Measurements from ENCODE around the gene CA12. TPM values are rescaled to one million over a fixed set of nuclear protein-coding genes. Genes with fewer than 3 reads are reported as not detected.
"Not testable (repeated sequence)": the region's sequence is repeated elsewhere in the genome, so short reads cannot be mapped to it uniquely, and the experiment has no call there.

CA12 gene
- total and polyA plus RNA-seq, 4 donors, result 2.7 to 29.7 (median 7.8) TPM

- ATAC-seq (ENCODE audit: low FRiP score) (no peak), DNase-seq (no peak)
- WGBS, 2 donors, result 63 to 67% methylated on average over 10 of the region's 10 CpGs
- no peaks in the 10 kb centered on the region for H3K36me3 ChIP-seq (ENCODE audit: control insufficient read depth in 1 of 2, insufficient read depth in 2 of 2, low read length in 1 of 2)
- H3K27me3 ChIP-seq (ENCODE audit: control insufficient read depth in 1 of 2, insufficient read depth in 2 of 2, low read length in 1 of 2), result no peaks in the 10 kb centered on the region
- no peak overlapping the region for H3K27ac ChIP-seq (ENCODE audit: low read depth in 1 of 2, low read length in 2 of 2)
- H3K9me3 ChIP-seq (ENCODE audit: control insufficient read depth, low read length), result no peaks in the 10 kb centered on the region
- H3K4me3 ChIP-seq (ENCODE audit: low read length in 2 of 2), result no peak overlapping the region
- intact Hi-C loops (cut with DNase I), result no loop called here
- no peaks in the 10 kb centered on the region for H3K4me1 ChIP-seq (ENCODE audit: control insufficient read depth in 1 of 2, insufficient read depth in 2 of 2, low read length in 2 of 2)
Measured at GRCh38 chr15:63330926-63331325, 50.7 kb downstream of the CA12 start.

- Histone ChIP-seq H3K27me3 (ENCODE audit: control insufficient read depth in 1 of 2, insufficient read depth in 2 of 2, low read length in 1 of 2) (no peaks in the 10 kb centered on the region), H3K9me3 (ENCODE audit: control insufficient read depth, low read length) (no peaks in the 10 kb centered on the region), H3K27ac (ENCODE audit: low read depth in 1 of 2, low read length in 2 of 2) (no peak overlapping the region), H3K4me1 (ENCODE audit: control insufficient read depth in 1 of 2, insufficient read depth in 2 of 2, low read length in 2 of 2) (no peaks in the 10 kb centered on the region), H3K4me3 (ENCODE audit: low read length in 2 of 2) (no peak overlapping the region), H3K36me3 (ENCODE audit: control insufficient read depth in 1 of 2, insufficient read depth in 2 of 2, low read length in 1 of 2) (no peaks in the 10 kb centered on the region)
- ATAC-seq (ENCODE audit: low FRiP score) (no peak), DNase-seq (no peak)
- WGBS, 2 donors, result 96% methylated on average over 5 of the region's 5 CpGs
- intact Hi-C loops (cut with DNase I), result no loop called here
Measured at GRCh38 chr15:63329567-63330350, 51.9 kb downstream of the CA12 start.

GRCh38 chr15:63327648-63328421 lies 53.8 kb downstream of the CA12 start:
- no peaks in the 10 kb centered on the region for H3K9me3 ChIP-seq (ENCODE audit: control insufficient read depth, low read length)
- H3K4me3 ChIP-seq (ENCODE audit: low read length in 2 of 2), result no peak overlapping the region
- no peaks in the 10 kb centered on the region for H3K27me3 ChIP-seq (ENCODE audit: control insufficient read depth in 1 of 2, insufficient read depth in 2 of 2, low read length in 1 of 2)
- 69 to 78% methylated on average over 12 of the region's 12 CpGs for WGBS, 2 donors
- H3K36me3 ChIP-seq (ENCODE audit: control insufficient read depth in 1 of 2, insufficient read depth in 2 of 2, low read length in 1 of 2), result no peaks in the 10 kb centered on the region
- H3K27ac ChIP-seq (ENCODE audit: low read depth in 1 of 2, low read length in 2 of 2), result no peak overlapping the region
- no peak for DNase-seq
- ATAC-seq (ENCODE audit: low FRiP score), result peak; percentile 21
- H3K4me1 ChIP-seq (ENCODE audit: control insufficient read depth in 1 of 2, insufficient read depth in 2 of 2, low read length in 2 of 2), result no peaks in the 10 kb centered on the region
- intact Hi-C loops (cut with DNase I), result no loop called here

- no peak for DNase-seq
- no peak for ATAC-seq (ENCODE audit: low FRiP score)
Measured at GRCh38 chr15:63324770-63325169, 56.9 kb downstream of the CA12 start.

GRCh38 chr15:63323798-63324563 lies 57.7 kb downstream of the CA12 start:
- H3K9me3 ChIP-seq (ENCODE audit: control insufficient read depth, low read length), result no peaks in the 10 kb centered on the region
- ATAC-seq (ENCODE audit: low FRiP score) (no peak), DNase-seq (no peak)
- no peak overlapping the region for H3K4me3 ChIP-seq (ENCODE audit: low read length in 2 of 2)
- 46 to 54% methylated on average over 9 of the region's 9 CpGs for WGBS, 2 donors
- intact Hi-C loops (cut with DNase I), result no loop called here
- H3K27ac ChIP-seq (ENCODE audit: low read depth in 1 of 2, low read length in 2 of 2), result no peak overlapping the region
- H3K27me3 ChIP-seq (ENCODE audit: control insufficient read depth in 1 of 2, insufficient read depth in 2 of 2, low read length in 1 of 2), result peaks cover 0 to 1% of the 10 kb centered on the region in 2 donors
- no peaks in the 10 kb centered on the region for H3K36me3 ChIP-seq (ENCODE audit: control insufficient read depth in 1 of 2, insufficient read depth in 2 of 2, low read length in 1 of 2)
- no peaks in the 10 kb centered on the region for H3K4me1 ChIP-seq (ENCODE audit: control insufficient read depth in 1 of 2, insufficient read depth in 2 of 2, low read length in 2 of 2)

More at GRCh38 chr15:63324770-63325169, 56.9 kb downstream of the CA12 start:
- WGBS, 2 donors, result 93 to 94% methylated on average over 7 of the region's 7 CpGs
- Histone ChIP-seq H3K27ac (ENCODE audit: low read depth in 1 of 2, low read length in 2 of 2) (no peak overlapping the region), H3K4me1 (ENCODE audit: control insufficient read depth in 1 of 2, insufficient read depth in 2 of 2, low read length in 2 of 2) (no peaks in the 10 kb centered on the region), H3K4me3 (ENCODE audit: low read length in 2 of 2) (no peak overlapping the region), H3K9me3 (ENCODE audit: control insufficient read depth, low read length) (no peaks in the 10 kb centered on the region), H3K36me3 (ENCODE audit: control insufficient read depth in 1 of 2, insufficient read depth in 2 of 2, low read length in 1 of 2) (no peaks in the 10 kb centered on the region), H3K27me3 (ENCODE audit: control insufficient read depth in 1 of 2, insufficient read depth in 2 of 2, low read length in 1 of 2) (peaks cover 0 to 1% of the 10 kb centered on the region in 2 donors)
- intact Hi-C loops (cut with DNase I), result no loop called here

GRCh38 chr15:63322541-63322940 lies 59.1 kb downstream of the CA12 start:
- peaks cover 0 to 1% of the 10 kb centered on the region in 2 donors for H3K27me3 ChIP-seq (ENCODE audit: control insufficient read depth in 1 of 2, insufficient read depth in 2 of 2, low read length in 1 of 2)
- intact Hi-C loops (cut with DNase I), result no loop called here
- DNase-seq (no peak), ATAC-seq (ENCODE audit: low FRiP score) (no peak)
- no peak overlapping the region for H3K4me3 ChIP-seq (ENCODE audit: low read length in 2 of 2)
- no peak overlapping the region for H3K27ac ChIP-seq (ENCODE audit: low read depth in 1 of 2, low read length in 2 of 2)
- H3K36me3 ChIP-seq (ENCODE audit: control insufficient read depth in 1 of 2, insufficient read depth in 2 of 2, low read length in 1 of 2), result no peaks in the 10 kb centered on the region
- no peaks in the 10 kb centered on the region for H3K4me1 ChIP-seq (ENCODE audit: control insufficient read depth in 1 of 2, insufficient read depth in 2 of 2, low read length in 2 of 2)
- no peaks in the 10 kb centered on the region for H3K9me3 ChIP-seq (ENCODE audit: control insufficient read depth, low read length)
- WGBS, 2 donors, result 32 to 45% methylated on average over 4 of the region's 4 CpGs

GRCh38 chr15:63321462-63321861 lies 60.2 kb downstream of the CA12 start:
- H3K9me3 ChIP-seq (ENCODE audit: control insufficient read depth, low read length), result no peaks in the 10 kb centered on the region
- H3K36me3 ChIP-seq (ENCODE audit: control insufficient read depth in 1 of 2, insufficient read depth in 2 of 2, low read length in 1 of 2), result no peaks in the 10 kb centered on the region
- DNase-seq (no peak), ATAC-seq (ENCODE audit: low FRiP score) (no peak)
- intact Hi-C loops (cut with DNase I), result no loop called here
- no peak overlapping the region for H3K27ac ChIP-seq (ENCODE audit: low read depth in 1 of 2, low read length in 2 of 2)
- no peak overlapping the region for H3K4me3 ChIP-seq (ENCODE audit: low read length in 2 of 2)
- no peaks in the 10 kb centered on the region for H3K4me1 ChIP-seq (ENCODE audit: control insufficient read depth in 1 of 2, insufficient read depth in 2 of 2, low read length in 2 of 2)
- WGBS, 2 donors, result 90 to 94% methylated on average over 29 of the region's 29 CpGs
- H3K27me3 ChIP-seq (ENCODE audit: control insufficient read depth in 1 of 2, insufficient read depth in 2 of 2, low read length in 1 of 2), result peaks cover 0 to 1% of the 10 kb centered on the region in 2 donors

GRCh38 chr15:63320981-63321380 lies 60.7 kb downstream of the CA12 start:
- H3K36me3 ChIP-seq (ENCODE audit: control insufficient read depth in 1 of 2, insufficient read depth in 2 of 2, low read length in 1 of 2); DNase-seq; H3K4me3 ChIP-seq (ENCODE audit: low read length in 2 of 2); H3K4me1 ChIP-seq (ENCODE audit: control insufficient read depth in 1 of 2, insufficient read depth in 2 of 2, low read length in 2 of 2); H3K9me3 ChIP-seq (ENCODE audit: control insufficient read depth, low read length); ATAC-seq (ENCODE audit: low FRiP score); H3K27ac ChIP-seq (ENCODE audit: low read depth in 1 of 2, low read length in 2 of 2); intact Hi-C loops (cut with DNase I); H3K27me3 ChIP-seq (ENCODE audit: control insufficient read depth in 1 of 2, insufficient read depth in 2 of 2, low read length in 1 of 2): not testable (repeated sequence)
- WGBS, 2 donors, result 96 to 97% methylated on average over 7 to 8 of the region's 11 CpGs
